H4 (cell line): ENCODE data around the gene RASL12. TPM values are rescaled to one million over a fixed set of nuclear protein-coding genes. Genes with fewer than 3 reads are reported as not detected.
"Not testable (repeated sequence)": the region's sequence is repeated elsewhere in the genome, so short reads cannot be mapped to it uniquely, and the experiment has no call there.

Experiments used
- DNase-seq: peaks from one replicate; pipeline ENCODE4 v3.0.0-alpha.2; 2015; ENCODE audit warnings: low spot score
- total RNA-seq: library from RNA; depleted of rRNA; stranded (reverse); fragments of >200 nt; shearing (Covaris generic); gene quantifications from 2 replicates; pipeline ENCODE4 v1.2.3, GENCODE V29; 2014; rRNA removed

Gene RASL12
- total RNA-seq, 1 experiment from 2014 or later = 0.04 TPM

DNA sequence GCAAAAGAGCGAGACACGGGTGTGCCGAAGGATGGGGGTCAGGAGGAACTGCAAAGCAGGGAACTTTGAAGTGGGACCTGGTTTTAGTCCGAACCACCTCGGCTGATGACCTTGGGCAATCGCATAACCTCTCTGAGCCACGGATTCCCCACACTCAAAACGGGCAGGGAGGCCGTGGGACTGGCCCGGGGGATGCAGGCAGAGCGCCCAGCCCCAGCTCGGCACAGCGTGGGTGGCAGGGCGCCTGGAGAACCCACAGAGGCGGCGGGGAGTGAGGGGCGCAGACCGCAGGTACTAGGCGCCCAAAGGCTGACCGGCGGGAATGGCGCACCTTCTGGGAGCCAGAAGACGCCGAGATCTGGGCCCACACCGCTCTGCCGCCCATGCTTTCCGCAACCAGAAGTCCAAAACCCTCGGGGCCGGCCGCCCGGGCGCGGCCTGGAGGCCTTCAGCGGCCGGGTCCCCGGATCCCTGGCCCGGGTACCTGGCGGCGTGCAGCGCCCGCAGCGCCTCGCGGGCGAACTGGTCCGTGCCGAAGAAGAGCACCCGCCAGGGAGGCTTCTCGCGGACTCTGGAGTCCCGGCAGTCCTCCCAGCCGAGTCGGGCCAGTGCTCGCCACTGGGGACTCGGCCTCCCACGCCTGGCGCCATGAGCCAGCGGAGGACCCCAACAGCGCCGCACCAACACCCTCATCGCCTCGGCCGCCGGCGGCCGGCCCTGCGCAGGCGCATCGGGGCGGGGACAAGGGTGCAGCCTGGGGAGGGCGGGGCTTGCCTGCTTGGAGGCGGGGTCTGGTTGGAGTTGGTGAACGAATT is 38.7 kb downstream of the RASL12 start, which contains the start of gene MTFMT:
TSS of gene MTFMT (minus strand) at position 719 of the 815 bp plus-strand sequence. CDS start at position 693, 26 bp downstream.
- peak; percentile 52 for DNase-seq

DNA sequence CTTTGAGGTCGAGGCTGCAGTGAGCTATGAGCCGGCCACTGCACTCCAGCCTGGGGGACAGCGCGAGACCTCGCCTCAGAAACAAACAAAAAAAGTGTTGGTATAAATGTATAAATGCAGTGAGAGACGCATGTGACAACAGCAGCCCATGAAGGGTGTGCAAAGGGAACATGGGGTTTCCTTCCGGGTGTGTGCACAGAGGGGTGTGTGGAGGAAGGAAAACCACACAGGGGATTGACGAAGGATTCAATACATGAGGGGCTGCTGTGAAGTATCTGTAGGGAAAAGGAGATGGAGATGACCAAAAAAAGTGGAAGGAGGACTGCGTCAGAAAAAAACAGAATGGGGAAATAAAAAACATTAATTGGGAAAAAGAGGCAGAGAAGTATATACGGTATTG is 39.5 kb downstream of the RASL12 start:
- no peak for DNase-seq

- DNase-seq = no peak
Observed at GRCh38 chr15:65027593-65027992, 40.2 kb downstream of the RASL12 start.

DNA sequence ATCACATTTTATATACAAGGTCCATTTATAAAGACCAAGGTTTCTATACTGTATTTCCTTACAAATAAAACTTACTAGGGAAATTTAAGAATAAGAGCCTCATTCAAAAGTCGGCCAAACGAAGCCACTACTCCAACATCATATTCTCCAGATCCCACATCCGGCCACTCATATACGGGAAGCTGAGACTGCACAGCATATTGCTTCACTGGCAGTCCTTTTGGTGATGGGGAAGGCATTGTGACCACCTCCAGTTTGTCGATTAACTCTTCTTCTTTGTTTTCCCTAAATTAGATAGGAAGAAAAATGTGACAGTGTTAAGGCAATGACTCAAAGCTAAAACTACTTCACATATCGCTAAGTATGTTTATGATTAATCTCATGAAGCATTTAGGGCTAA is 41.0 kb downstream of the RASL12 start:
- no peak for DNase-seq

DNA sequence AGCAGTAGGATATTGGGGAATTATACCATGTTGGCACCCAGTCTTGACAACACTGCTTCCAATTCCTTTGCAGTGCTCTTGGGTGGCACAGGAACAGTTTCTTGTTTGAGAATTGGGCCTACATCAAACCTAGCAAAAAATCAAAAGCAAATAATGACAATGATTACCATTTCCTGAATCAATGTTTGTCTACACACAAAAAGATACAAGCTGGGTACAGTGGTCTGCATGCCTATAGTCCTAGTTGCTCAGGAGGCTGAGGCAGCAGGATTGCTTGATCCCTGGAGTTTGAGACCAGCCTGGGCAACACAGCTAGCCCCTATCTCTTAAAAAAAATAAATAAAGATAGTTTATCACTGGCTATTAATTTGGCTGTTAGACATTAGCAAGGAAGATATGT is 46.3 kb downstream of the RASL12 start:
- DNase-seq = no peak

DNA sequence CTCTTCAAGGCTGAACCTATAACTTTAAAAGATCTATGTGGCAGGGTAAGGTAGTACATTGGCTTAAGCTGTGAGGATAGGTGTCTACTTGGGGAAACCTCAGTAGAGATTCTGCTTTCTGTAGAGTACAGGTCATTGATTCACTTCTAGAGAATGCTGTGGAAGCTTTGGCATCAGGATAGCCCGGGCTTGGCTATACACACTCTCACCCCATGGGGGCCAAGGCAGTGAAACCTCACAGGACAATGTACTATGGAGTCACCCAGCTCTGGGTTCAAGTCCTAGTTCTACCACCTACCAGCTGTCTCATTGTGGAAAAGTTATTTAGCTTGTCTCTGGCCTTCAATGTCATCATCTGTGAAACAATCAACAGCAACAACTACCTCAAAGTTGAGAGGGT is 47.4 kb downstream of the RASL12 start:
- DNase-seq = no peak

DNA sequence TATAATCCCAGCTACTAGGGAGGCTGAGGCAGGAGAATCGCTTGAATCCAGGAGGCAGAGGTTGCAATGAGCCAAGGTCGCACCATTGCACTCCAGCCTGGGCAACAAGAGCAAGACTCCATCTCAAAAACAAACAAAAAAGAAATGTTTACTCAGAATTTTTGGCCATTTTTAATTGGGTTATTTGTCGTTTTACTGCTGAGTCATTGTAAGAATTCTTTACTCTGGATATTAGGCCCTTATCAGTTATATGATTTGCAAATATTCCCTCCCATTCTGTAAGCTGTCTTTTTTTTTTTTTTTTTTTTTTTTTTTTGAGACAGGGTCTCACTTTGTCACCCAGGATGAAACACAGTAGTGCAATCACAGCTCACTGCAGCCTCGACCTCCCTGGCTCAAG is 56.6 kb downstream of the RASL12 start:
- DNase-seq = not testable (repeated sequence)

GRCh38 chr15:65008983-65009382 is 58.8 kb downstream of the RASL12 start:
- DNase-seq = no peak

- DNase-seq = no peak
Observed at GRCh38 chr15:65006876-65007275, 60.9 kb downstream of the RASL12 start.

DNA sequence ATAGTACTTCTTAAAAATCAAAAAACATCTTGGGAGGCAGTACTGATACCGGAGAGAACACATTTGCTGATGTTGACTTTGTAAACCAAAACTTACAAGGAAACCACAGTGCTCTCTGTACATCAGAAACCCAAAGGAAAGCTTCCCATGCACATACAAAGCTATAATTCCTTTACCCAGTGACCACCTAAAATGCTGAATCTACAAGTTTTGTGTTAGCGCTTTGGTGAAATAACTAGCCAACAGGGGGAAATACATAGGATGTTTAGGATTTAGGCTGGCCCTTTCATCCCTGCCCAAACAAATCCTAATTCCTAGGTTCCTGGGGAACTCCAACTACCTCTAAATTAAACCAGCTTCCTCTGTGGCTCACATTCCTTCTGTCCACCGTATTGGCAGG is 62.8 kb downstream of the RASL12 start:
- no peak for DNase-seq

Other genes with a start within 250 kb of the RASL12 start
- gene PIF1, start 242.3 kb downstream of the RASL12 start, total RNA-seq = 5.4 and 15.5 TPM in 2 replicates
- gene PLEKHO2, start 226.1 kb downstream of the RASL12 start, total RNA-seq = 5.5 and 7.6 TPM in 2 replicates
- gene ANKDD1A, start 156.1 kb downstream of the RASL12 start, total RNA-seq = 0.25 and 1.1 TPM in 2 replicates
- 63.9 and 91.3 TPM in 2 replicates for gene SPG21, start 78.1 kb downstream of the RASL12 start, total RNA-seq
- gene MTFMT, start 38.4 kb downstream of the RASL12 start, total RNA-seq = 18.3 and 22.7 TPM in 2 replicates
- gene SLC51B, start 22.6 kb downstream of the RASL12 start, total RNA-seq = not detected in 2 replicates
- gene KBTBD13, start 8.8 kb upstream of the RASL12 start, total RNA-seq = not detected in 2 replicates
- gene UBAP1L, start 47.2 kb upstream of the RASL12 start, total RNA-seq = 0.06 TPM in 1 of 2 replicates, not detected in the other
- gene PDCD7, start 65.8 kb upstream of the RASL12 start, total RNA-seq = 12.8 and 13.7 TPM in 2 replicates
- 17.5 and 22.8 TPM in 2 replicates for gene CLPX, start 117.4 kb upstream of the RASL12 start, total RNA-seq
- gene CILP, start 143.5 kb upstream of the RASL12 start, total RNA-seq = 0.02 and 0.10 TPM in 2 replicates
- gene PARP16, start 218.9 kb upstream of the RASL12 start, total RNA-seq = 5.1 and 7.7 TPM in 2 replicates
- gene RNU5A-1, start 228.1 kb upstream of the RASL12 start, total RNA-seq = not detected in 2 replicates
- gene RNU5B-1, start 236.7 kb upstream of the RASL12 start, total RNA-seq = not detected in 2 replicates